ENCODE data around the gene GNAS. TPM values are rescaled to one million over a fixed set of nuclear protein-coding genes. Genes with fewer than 3 reads are reported as not detected.

Gene GNAS
- total RNA-seq, 2 experiments from 2014 or later, result 638 to 913 TPM

GRCh38 chr20:58918621-58919020 is 66.1 kb downstream of the GNAS start:
- Histone ChIP-seq H3K4me1 (ENCODE audit: insufficient read depth, low read length, poor library complexity, severe bottlenecking) (peaks cover 4% of the 10 kb centered on the region), H3K79me2 (ENCODE audit: insufficient read depth, low read depth, low read length) (no peaks in the 10 kb centered on the region), H3K9me3 (ENCODE audit: low read length) (no peaks in the 10 kb centered on the region), H2AFZ (ENCODE audit: low read length) (no peak overlapping the region), H3K27ac (ENCODE audit: low read depth, low read length, poor library complexity, severe bottlenecking) (no peak overlapping the region), H3K4me2 (ENCODE audit: low read length) (no peak overlapping the region), H3K9me2 (ENCODE audit: insufficient read depth, low read length) (no peaks in the 10 kb centered on the region), H3K36me3 (ENCODE audit: insufficient read depth, low read length) (no peaks in the 10 kb centered on the region), H3K4me3 (ENCODE audit: low read depth, low read length, poor library complexity, severe bottlenecking) (no peak overlapping the region), H4K20me1 (ENCODE audit: insufficient read depth, low read length) (no peaks in the 10 kb centered on the region)
- POLR2A ChIA-PET, result interaction anchor here (0.7 kb wide), 1 partner anchor 615 kb away, joined by 4 read pairs; no protein-coding TSS in a partner anchor
- intact Hi-C loops (cut with micrococcal nuclease; ENCODE audit: unreplicated experiment), result no loop called here
- no peak for DNase-seq (ENCODE audit: low spot score)
- TF ChIP-seq CTCF (conservative IDR thresholded peaks at IDR 0.05; ENCODE audit: low read length), result no peak
- no peak for TF ChIP-seq EZH2phosphoT487 (IDR thresholded peaks at IDR 0.05; ENCODE audit: borderline replicate concordance, low read depth, low read length)
- CTCF ChIA-PET (ENCODE audit: unreplicated experiment), result no interaction called here
- BruUV-seq (replicated peaks), result no TSS peak

GRCh38 chr20:58921564-58921963 is 69.0 kb downstream of the GNAS start:
- BruUV-seq (replicated peaks), result no TSS peak
- Histone ChIP-seq H3K4me1 (ENCODE audit: insufficient read depth, low read length, poor library complexity, severe bottlenecking) (no peaks in the 10 kb centered on the region), H2AFZ (ENCODE audit: low read length) (no peak overlapping the region), H3K9me3 (ENCODE audit: low read length) (no peaks in the 10 kb centered on the region), H3K79me2 (ENCODE audit: insufficient read depth, low read depth, low read length) (no peaks in the 10 kb centered on the region), H3K36me3 (ENCODE audit: insufficient read depth, low read length) (no peaks in the 10 kb centered on the region), H4K20me1 (ENCODE audit: insufficient read depth, low read length) (no peaks in the 10 kb centered on the region), H3K4me3 (ENCODE audit: low read depth, low read length, poor library complexity, severe bottlenecking) (no peak overlapping the region), H3K27ac (ENCODE audit: low read depth, low read length, poor library complexity, severe bottlenecking) (no peak overlapping the region), H3K4me2 (ENCODE audit: low read length) (no peak overlapping the region), H3K9me2 (ENCODE audit: insufficient read depth, low read length) (no peaks in the 10 kb centered on the region)
- ChIA-PET POLR2A (interaction anchor here (0.7 to 1.1 kb wide), 2 partner anchors 9 to 185 kb away, joined by 3 to 4 read pairs; no protein-coding TSS in a partner anchor), CTCF (ENCODE audit: unreplicated experiment) (no interaction called here)
- TF ChIP-seq CTCF (conservative IDR thresholded peaks at IDR 0.05; ENCODE audit: low read length) (no peak), EZH2phosphoT487 (IDR thresholded peaks at IDR 0.05; ENCODE audit: borderline replicate concordance, low read depth, low read length) (no peak)
- no peak for DNase-seq (ENCODE audit: low spot score)
- intact Hi-C loops (cut with micrococcal nuclease; ENCODE audit: unreplicated experiment), result no loop called here

- Histone ChIP-seq H4K20me1 (ENCODE audit: insufficient read depth, low read length) (no peaks in the 10 kb centered on the region), H3K4me2 (ENCODE audit: low read length) (no peak overlapping the region), H3K36me3 (ENCODE audit: insufficient read depth, low read length) (no peaks in the 10 kb centered on the region), H3K27ac (ENCODE audit: low read depth, low read length, poor library complexity, severe bottlenecking) (no peak overlapping the region), H3K9me3 (ENCODE audit: low read length) (no peaks in the 10 kb centered on the region), H2AFZ (ENCODE audit: low read length) (no peak overlapping the region), H3K4me3 (ENCODE audit: low read depth, low read length, poor library complexity, severe bottlenecking) (no peak overlapping the region), H3K9me2 (ENCODE audit: insufficient read depth, low read length) (no peaks in the 10 kb centered on the region), H3K4me1 (ENCODE audit: insufficient read depth, low read length, poor library complexity, severe bottlenecking) (no peaks in the 10 kb centered on the region), H3K79me2 (ENCODE audit: insufficient read depth, low read depth, low read length) (no peaks in the 10 kb centered on the region)
- intact Hi-C loops (cut with micrococcal nuclease; ENCODE audit: unreplicated experiment), result no loop called here
- ChIA-PET POLR2A (interaction anchor here (0.7 to 1.1 kb wide), 3 partner anchors 10 to 184 kb away, joined by 3 to 5 read pairs (median 4); no protein-coding TSS in a partner anchor), CTCF (ENCODE audit: unreplicated experiment) (no interaction called here)
- no peak for DNase-seq (ENCODE audit: low spot score)
- no TSS peak for BruUV-seq (replicated peaks)
- no peak for TF ChIP-seq EZH2phosphoT487 (IDR thresholded peaks at IDR 0.05; ENCODE audit: borderline replicate concordance, low read depth, low read length)
- no peak for TF ChIP-seq CTCF (conservative IDR thresholded peaks at IDR 0.05; ENCODE audit: low read length)
These were observed 69.5 kb downstream of the GNAS start for GRCh38 chr20:58922036-58922435.

All from OCI-LY7 (cell line).